ENCODE measurements around the gene MPRIP. TPM values are rescaled to one million over a fixed set of nuclear protein-coding genes. Genes with fewer than 3 reads are reported as not detected.

MPRIP gene
- total RNA-seq, 1 donor from 2014 or later = 392 TPM

GRCh38 chr17:17241656-17242055 lies 199.4 kb downstream of the MPRIP start:
- Mint-ChIP-seq H3K27ac (ENCODE audit: unreplicated experiment) (no peak overlapping the region), H3K36me3 (ENCODE audit: low read depth, unreplicated experiment) (peaks cover 3% of the 10 kb centered on the region), H3K27me3 (ENCODE audit: unreplicated experiment) (no peaks in the 10 kb centered on the region), H3K4me1 (ENCODE audit: unreplicated experiment) (no peaks in the 10 kb centered on the region), H3K9me3 (ENCODE audit: unreplicated experiment) (no peaks in the 10 kb centered on the region), H3K4me3 (ENCODE audit: unreplicated experiment) (no peak overlapping the region)
- TF ChIP-seq, protein P1, sequence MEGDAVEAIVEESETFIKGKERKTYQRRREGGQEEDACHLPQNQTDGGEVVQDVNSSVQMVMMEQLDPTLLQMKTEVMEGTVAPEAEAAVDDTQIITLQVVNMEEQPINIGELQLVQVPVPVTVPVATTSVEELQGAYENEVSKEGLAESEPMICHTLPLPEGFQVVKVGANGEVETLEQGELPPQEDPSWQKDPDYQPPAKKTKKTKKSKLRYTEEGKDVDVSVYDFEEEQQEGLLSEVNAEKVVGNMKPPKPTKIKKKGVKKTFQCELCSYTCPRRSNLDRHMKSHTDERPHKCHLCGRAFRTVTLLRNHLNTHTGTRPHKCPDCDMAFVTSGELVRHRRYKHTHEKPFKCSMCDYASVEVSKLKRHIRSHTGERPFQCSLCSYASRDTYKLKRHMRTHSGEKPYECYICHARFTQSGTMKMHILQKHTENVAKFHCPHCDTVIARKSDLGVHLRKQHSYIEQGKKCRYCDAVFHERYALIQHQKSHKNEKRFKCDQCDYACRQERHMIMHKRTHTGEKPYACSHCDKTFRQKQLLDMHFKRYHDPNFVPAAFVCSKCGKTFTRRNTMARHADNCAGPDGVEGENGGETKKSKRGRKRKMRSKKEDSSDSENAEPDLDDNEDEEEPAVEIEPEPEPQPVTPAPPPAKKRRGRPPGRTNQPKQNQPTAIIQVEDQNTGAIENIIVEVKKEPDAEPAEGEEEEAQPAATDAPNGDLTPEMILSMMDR (IDR thresholded peaks at IDR 0.05; ENCODE audit: unreplicated experiment) = no peak
- no peak for DNase-seq (ENCODE audit: low spot score)

- H3K4me3 Mint-ChIP-seq (ENCODE audit: unreplicated experiment) = no peak overlapping the region
- DNase-seq (ENCODE audit: low spot score) = no peak
- no peaks in the 10 kb centered on the region for H3K27me3 Mint-ChIP-seq (ENCODE audit: unreplicated experiment)
- H3K4me1 Mint-ChIP-seq (ENCODE audit: unreplicated experiment) = no peaks in the 10 kb centered on the region
- TF ChIP-seq, protein P1 (IDR thresholded peaks at IDR 0.05; ENCODE audit: unreplicated experiment) = no peak
- no peaks in the 10 kb centered on the region for H3K9me3 Mint-ChIP-seq (ENCODE audit: unreplicated experiment)
- peaks cover 9% of the 10 kb centered on the region for H3K36me3 Mint-ChIP-seq (ENCODE audit: low read depth, unreplicated experiment)
- H3K27ac Mint-ChIP-seq (ENCODE audit: unreplicated experiment) = no peak overlapping the region
These were observed 200.0 kb downstream of the MPRIP start for GRCh38 chr17:17242246-17242645.

Other genes with a start within 250 kb of the MPRIP start
- gene TNFRSF13B, start 70.3 kb upstream of the MPRIP start, total RNA-seq (ENCODE audit: unreplicated experiment) = not detected
- 0.21 TPM for gene PLD6, start 163.9 kb downstream of the MPRIP start, total RNA-seq (ENCODE audit: unreplicated experiment)
- gene FLCN, start 194.7 kb downstream of the MPRIP start, total RNA-seq (ENCODE audit: unreplicated experiment) = 50.4 TPM
- 52.7 TPM for gene COPS3, start 238.8 kb downstream of the MPRIP start, total RNA-seq (ENCODE audit: unreplicated experiment)